ENCODE results near the gene PEAK1. TPM values are rescaled to one million over a fixed set of nuclear protein-coding genes. Genes with fewer than 3 reads are reported as not detected.

The PEAK1 gene
- total RNA-seq, 2 experiments from 2014 or later: 33.2 to 33.5 TPM

DNA sequence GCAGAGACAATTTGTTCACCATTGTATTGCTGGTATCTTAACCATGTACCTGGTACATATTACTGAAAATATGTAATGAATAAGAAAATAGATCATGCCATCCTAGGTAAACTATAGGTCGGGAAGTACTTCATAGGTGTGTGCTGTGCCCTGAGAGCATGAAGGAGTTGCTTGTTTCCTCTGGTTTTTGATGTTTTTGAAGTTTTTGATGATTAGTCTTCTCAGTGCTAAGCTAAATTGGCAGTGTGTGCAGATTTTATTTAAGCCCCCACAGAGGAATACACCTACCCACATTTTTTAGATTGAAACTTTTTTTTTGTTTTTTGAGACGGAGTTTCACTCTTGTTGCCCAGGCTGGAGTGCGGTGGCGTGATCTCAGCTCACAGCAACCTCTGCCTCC lies 17.4 kb upstream of the PEAK1 start:
- Mint-ChIP-seq H3K4me1 (peaks cover 36% of the 10 kb centered on the region), H3K9me3 (no peaks in the 10 kb centered on the region), H3K4me3 (no peak overlapping the region), H3K36me3 (peaks cover 9% of the 10 kb centered on the region), H3K27ac (peak overlapping the region; percentile 21), H3K27me3 (no peaks in the 10 kb centered on the region)
- no peak for DNase-seq

GRCh38 chr15:77436822-77437221 lies 16.9 kb upstream of the PEAK1 start:
- DNase-seq: no peak
- no peak overlapping the region for H3K4me3 Mint-ChIP-seq
- H3K9me3 Mint-ChIP-seq: no peaks in the 10 kb centered on the region
- H3K27ac Mint-ChIP-seq: no peak overlapping the region
- peaks cover 9% of the 10 kb centered on the region for H3K36me3 Mint-ChIP-seq
- no peaks in the 10 kb centered on the region for H3K27me3 Mint-ChIP-seq
- peaks cover 38% of the 10 kb centered on the region for H3K4me1 Mint-ChIP-seq

- Mint-ChIP-seq H3K27me3 (no peaks in the 10 kb centered on the region), H3K27ac (peak overlapping the region; percentile 47), H3K4me1 (peaks cover 43% of the 10 kb centered on the region), H3K9me3 (no peaks in the 10 kb centered on the region), H3K4me3 (no peak overlapping the region), H3K36me3 (peaks cover 7% of the 10 kb centered on the region)
- DNase-seq: no peak
Measured at GRCh38 chr15:77430652-77431051, 10.7 kb upstream of the PEAK1 start.

GRCh38 chr15:77430213-77430612 lies 10.3 kb upstream of the PEAK1 start:
- no peak overlapping the region for H3K4me3 Mint-ChIP-seq

DNA sequence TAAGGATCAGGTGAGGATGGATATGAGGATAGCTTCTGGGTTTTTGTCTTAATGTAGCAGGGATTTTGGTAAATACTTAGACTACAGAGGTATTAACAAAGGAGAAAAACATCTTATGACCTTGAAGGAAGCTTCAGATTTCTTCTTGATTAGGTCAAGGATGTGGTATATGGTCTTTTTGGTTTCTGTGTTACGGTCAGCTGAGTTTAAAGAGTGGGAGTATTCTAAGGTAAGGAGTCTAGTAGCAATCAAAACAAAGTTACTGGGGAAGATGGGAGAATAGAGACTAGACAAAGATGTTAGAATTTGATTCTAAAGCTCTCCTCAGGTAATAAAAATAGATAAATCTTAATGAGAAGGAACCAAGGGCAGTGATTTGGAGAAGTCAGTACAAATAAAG lies 7.0 kb upstream of the PEAK1 start:
- Mint-ChIP-seq H3K27ac (no peak overlapping the region), H3K9me3 (no peaks in the 10 kb centered on the region), H3K4me1 (peaks cover 54% of the 10 kb centered on the region), H3K4me3 (no peak overlapping the region), H3K36me3 (peaks cover 12% of the 10 kb centered on the region), H3K27me3 (no peaks in the 10 kb centered on the region)
- DNase-seq: no peak

More at GRCh38 chr15:77430213-77430612, 10.3 kb upstream of the PEAK1 start:
- Mint-ChIP-seq H3K27me3 (no peaks in the 10 kb centered on the region), H3K36me3 (peaks cover 7% of the 10 kb centered on the region), H3K27ac (peak overlapping the region; percentile 14), H3K4me1 (peaks cover 43% of the 10 kb centered on the region), H3K9me3 (no peaks in the 10 kb centered on the region)
- DNase-seq: no peak

DNA sequence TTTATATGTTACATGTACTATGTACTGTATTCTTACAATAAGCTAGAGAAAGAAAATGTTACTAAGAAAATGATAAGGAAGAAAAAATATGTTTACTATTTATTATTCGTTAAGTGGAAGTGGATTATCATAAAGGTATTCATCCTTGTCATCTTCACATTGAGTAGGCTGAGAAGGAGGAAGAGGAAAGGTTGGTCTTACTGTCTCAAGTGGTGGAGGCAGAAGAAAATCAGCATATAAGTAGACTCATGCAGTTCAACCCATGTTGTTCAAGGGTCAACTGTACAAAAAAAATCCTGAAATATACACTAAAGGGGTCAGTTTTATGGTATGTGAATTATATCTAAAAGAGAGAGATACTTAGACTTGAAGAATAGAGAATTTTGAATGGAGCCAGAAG lies 6.5 kb upstream of the PEAK1 start:
- H3K27me3 Mint-ChIP-seq: no peaks in the 10 kb centered on the region
- H3K36me3 Mint-ChIP-seq: peaks cover 12% of the 10 kb centered on the region
- H3K4me1 Mint-ChIP-seq: peaks cover 53% of the 10 kb centered on the region
- H3K27ac Mint-ChIP-seq: no peak overlapping the region
- H3K9me3 Mint-ChIP-seq: no peaks in the 10 kb centered on the region
- no peak overlapping the region for H3K4me3 Mint-ChIP-seq
- DNase-seq: no peak

- peaks cover 45% of the 10 kb centered on the region for H3K4me1 Mint-ChIP-seq
- H3K4me3 Mint-ChIP-seq: no peak overlapping the region
- H3K9me3 Mint-ChIP-seq: no peaks in the 10 kb centered on the region
- no peak overlapping the region for H3K27ac Mint-ChIP-seq
- H3K27me3 Mint-ChIP-seq: no peaks in the 10 kb centered on the region
- H3K36me3 Mint-ChIP-seq: peaks cover 7% of the 10 kb centered on the region
- no peak for DNase-seq
Measured at GRCh38 chr15:77425104-77425503, 5.2 kb upstream of the PEAK1 start.

DNA sequence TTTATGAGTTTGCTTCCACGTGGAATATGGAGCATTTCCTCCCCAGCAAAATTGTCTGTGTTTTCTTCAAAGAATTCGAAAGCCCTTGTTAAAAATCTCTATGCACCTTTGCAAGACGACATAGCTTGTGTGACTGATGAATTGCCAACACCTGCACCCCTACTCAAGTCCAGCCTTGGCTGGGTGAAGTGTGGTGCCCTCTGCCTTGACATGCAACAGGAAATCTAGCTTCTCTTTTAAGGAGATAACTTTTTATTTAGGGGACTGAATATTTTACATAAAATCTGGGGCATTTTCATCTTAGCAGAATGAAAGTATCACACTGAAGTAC lies 1.4 kb upstream of the PEAK1 start:
- Mint-ChIP-seq H3K9me3 (no peaks in the 10 kb centered on the region), H3K27me3 (no peaks in the 10 kb centered on the region), H3K36me3 (peaks cover 8% of the 10 kb centered on the region), H3K4me3 (peak overlapping the region; percentile 96), H3K27ac (peak overlapping the region; percentile 99), H3K4me1 (peaks cover 47% of the 10 kb centered on the region)
- DNase-seq: peak; percentile 13

DNA sequence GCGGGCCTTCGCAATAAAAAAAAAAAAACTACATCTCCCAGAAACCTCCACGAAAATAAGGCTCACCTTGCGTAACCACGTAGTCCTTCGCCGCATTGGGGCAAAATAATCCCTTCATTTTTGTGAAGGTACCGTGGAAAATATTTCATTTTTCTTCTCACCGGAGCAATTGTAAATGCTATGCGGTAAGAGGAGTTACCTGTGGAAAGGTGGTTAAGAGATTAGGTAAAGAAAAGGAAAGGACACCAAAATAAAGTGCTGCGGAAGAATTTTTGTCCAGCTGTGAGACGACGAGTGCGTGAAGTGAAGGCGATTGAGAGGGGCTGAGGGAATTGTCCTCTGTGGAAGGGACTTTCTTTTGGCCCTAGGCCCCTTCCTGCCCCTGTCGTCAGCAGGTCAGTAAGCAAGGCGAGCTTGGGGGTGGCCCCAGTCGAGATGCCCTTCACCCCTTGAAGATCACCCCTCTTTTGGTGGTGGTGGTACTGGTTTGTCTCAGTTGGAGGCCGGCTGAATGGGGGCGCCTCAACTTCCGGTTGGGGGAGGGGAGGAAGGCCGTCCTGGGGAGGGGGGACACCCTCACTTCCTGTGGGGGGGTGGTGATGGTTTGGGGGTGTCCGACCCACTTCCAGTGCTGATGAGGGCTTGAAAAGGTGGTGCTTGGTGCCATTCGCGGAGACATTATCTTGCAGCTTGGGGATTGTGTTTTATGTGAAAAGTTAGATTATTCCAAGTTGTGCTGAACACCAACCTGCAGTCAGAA lies 886 bp upstream of the PEAK1 start, which contains the start of gene HMG20A:
HMG20A (plus strand) TSS at position 279 of the 760 bp plus-strand sequence. CDS start 37,520 bp downstream, outside the sequence.
- H3K4me1 Mint-ChIP-seq: peaks cover 44% of the 10 kb centered on the region
- H3K27ac Mint-ChIP-seq: peak within 1 kb of the TSS; percentile 99
- H3K36me3 Mint-ChIP-seq: peaks cover 8% of the 10 kb centered on the region
- no peaks in the 10 kb centered on the region for H3K27me3 Mint-ChIP-seq
- DNase-seq: peak; percentile 62
- peak within 1 kb of the TSS; percentile 96 for H3K4me3 Mint-ChIP-seq
- no peaks in the 10 kb centered on the region for H3K9me3 Mint-ChIP-seq

GRCh38 chr15:77418966-77419835 lies 703 bp downstream of the PEAK1 start:
- H3K27ac Mint-ChIP-seq: peak overlapping the region; percentile 94
- no peaks in the 10 kb centered on the region for H3K9me3 Mint-ChIP-seq
- peak overlapping the region; percentile 94 for H3K4me3 Mint-ChIP-seq
- no peaks in the 10 kb centered on the region for H3K27me3 Mint-ChIP-seq
- H3K4me1 Mint-ChIP-seq: peaks cover 37% of the 10 kb centered on the region
- peak; percentile 70 for DNase-seq
- H3K36me3 Mint-ChIP-seq: peaks cover 5% of the 10 kb centered on the region

GRCh38 chr15:77418391-77418965 lies 1.4 kb downstream of the PEAK1 start:
- peaks cover 31% of the 10 kb centered on the region for H3K4me1 Mint-ChIP-seq

DNA sequence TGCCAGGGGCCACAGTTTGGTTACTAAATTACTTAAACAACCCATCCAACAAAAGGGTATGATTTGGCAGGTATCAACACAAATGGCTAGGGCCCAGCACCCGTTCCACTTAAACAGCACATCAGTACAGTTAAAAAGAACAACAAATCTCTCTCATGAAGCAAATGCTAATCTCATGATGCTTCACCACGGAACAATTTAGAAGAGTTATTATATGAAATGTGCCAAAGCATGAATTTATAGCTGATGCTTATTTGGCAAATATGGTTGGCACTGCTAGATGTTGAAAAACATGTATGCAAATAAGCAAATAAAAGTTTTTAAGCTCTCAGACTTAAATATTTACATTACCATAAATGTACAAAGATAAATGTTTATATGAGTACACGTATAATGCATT lies 2.3 kb downstream of the PEAK1 start:
- Mint-ChIP-seq H3K27me3 (no peaks in the 10 kb centered on the region), H3K36me3 (peaks cover 3% of the 10 kb centered on the region), H3K4me3 (no peak overlapping the region), H3K4me1 (peaks cover 28% of the 10 kb centered on the region), H3K27ac (no peak overlapping the region), H3K9me3 (no peaks in the 10 kb centered on the region)
- DNase-seq: no peak

More at GRCh38 chr15:77418391-77418965, 1.4 kb downstream of the PEAK1 start:
- Mint-ChIP-seq H3K9me3 (no peaks in the 10 kb centered on the region), H3K27me3 (no peaks in the 10 kb centered on the region), H3K36me3 (peaks cover 3% of the 10 kb centered on the region), H3K27ac (peak overlapping the region; percentile 94), H3K4me3 (peak overlapping the region; percentile 94)
- DNase-seq: no peak

GRCh38 chr15:77416954-77417353 lies 3.0 kb downstream of the PEAK1 start:
- Mint-ChIP-seq H3K27ac (no peak overlapping the region), H3K4me1 (peaks cover 27% of the 10 kb centered on the region), H3K27me3 (no peaks in the 10 kb centered on the region), H3K9me3 (no peaks in the 10 kb centered on the region), H3K36me3 (peaks cover 5% of the 10 kb centered on the region), H3K4me3 (no peak overlapping the region)
- no peak for DNase-seq

DNA sequence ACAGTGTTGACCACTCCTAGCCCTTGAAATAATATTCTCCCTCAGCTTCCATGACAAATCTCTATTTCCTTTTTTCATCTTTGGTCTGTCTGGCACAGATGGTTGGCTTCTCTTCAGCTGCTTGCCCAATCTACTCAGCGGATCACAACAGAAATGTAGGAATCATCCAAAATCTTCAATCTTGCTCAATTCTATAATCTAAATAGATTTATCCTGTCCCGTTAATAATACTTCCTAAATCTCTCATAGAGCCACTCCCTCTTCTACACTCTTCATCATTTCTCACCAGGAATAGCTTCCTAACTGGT lies 3.8 kb downstream of the PEAK1 start:
- H3K27ac Mint-ChIP-seq: no peak overlapping the region
- peaks cover 26% of the 10 kb centered on the region for H3K4me1 Mint-ChIP-seq
- no peak for DNase-seq
- no peak overlapping the region for H3K4me3 Mint-ChIP-seq
- no peaks in the 10 kb centered on the region for H3K9me3 Mint-ChIP-seq
- peaks cover 5% of the 10 kb centered on the region for H3K36me3 Mint-ChIP-seq
- H3K27me3 Mint-ChIP-seq: no peaks in the 10 kb centered on the region

GRCh38 chr15:77415450-77416147 lies 4.3 kb downstream of the PEAK1 start:
- peaks cover 5% of the 10 kb centered on the region for H3K36me3 Mint-ChIP-seq
- no peaks in the 10 kb centered on the region for H3K27me3 Mint-ChIP-seq
- no peak overlapping the region for H3K4me3 Mint-ChIP-seq

More at GRCh38 chr15:77415450-77416147, 4.3 kb downstream of the PEAK1 start:
- H3K27ac Mint-ChIP-seq: no peak overlapping the region
- H3K4me1 Mint-ChIP-seq: peaks cover 29% of the 10 kb centered on the region
- no peaks in the 10 kb centered on the region for H3K9me3 Mint-ChIP-seq
- DNase-seq: no peak

Measured in activated naive CD8-positive, alpha-beta T cell treated with anti-CD3 and anti-CD28 coated beads for 36 hours (primary cell).